ENCODE data around the gene SMC6.
A peak's percentile ranks its signal among the peaks of the same experiment; 100 is the strongest.

The SMC6 gene

GRCh38 chr2:17795309-17795708, 41.7 kb upstream of the SMC6 start:
- H3K4me3 ChIP-seq (ENCODE audit: control insufficient read depth, low read depth, low read length) = no peak overlapping the region
- DNase-seq (ENCODE audit: low read depth) = no peak
- TF ChIP-seq CTCF (IDR thresholded peaks at IDR 0.05; ENCODE audit: control insufficient read depth, insufficient read depth, low read depth, low read length, missing control alignments) = no peak

- TF ChIP-seq CTCF (IDR thresholded peaks at IDR 0.05; ENCODE audit: control insufficient read depth, insufficient read depth, low read depth, low read length, missing control alignments) = no peak
- no peak for DNase-seq (ENCODE audit: low read depth)
- no peak overlapping the region for H3K4me3 ChIP-seq (ENCODE audit: control insufficient read depth, low read depth, low read length)
These were observed 40.3 kb upstream of the SMC6 start for GRCh38 chr2:17793803-17794354.

GRCh38 chr2:17793296-17793695, 39.7 kb upstream of the SMC6 start:
- H3K4me3 ChIP-seq (ENCODE audit: control insufficient read depth, low read depth, low read length) = no peak overlapping the region
- no peak for DNase-seq (ENCODE audit: low read depth)
- no peak for TF ChIP-seq CTCF (IDR thresholded peaks at IDR 0.05; ENCODE audit: control insufficient read depth, insufficient read depth, low read depth, low read length, missing control alignments)

- no peak overlapping the region for H3K4me3 ChIP-seq (ENCODE audit: control insufficient read depth, low read depth, low read length)
- no peak for DNase-seq (ENCODE audit: low read depth)
- no peak for TF ChIP-seq CTCF (IDR thresholded peaks at IDR 0.05; ENCODE audit: control insufficient read depth, insufficient read depth, low read depth, low read length, missing control alignments)
These were observed 38.9 kb upstream of the SMC6 start for GRCh38 chr2:17792515-17792914.

GRCh38 chr2:17791817-17792130, 38.2 kb upstream of the SMC6 start:
- H3K4me3 ChIP-seq (ENCODE audit: control insufficient read depth, low read depth, low read length) = no peak overlapping the region
- TF ChIP-seq CTCF (IDR thresholded peaks at IDR 0.05; ENCODE audit: control insufficient read depth, insufficient read depth, low read depth, low read length, missing control alignments) = no peak
- no peak for DNase-seq (ENCODE audit: low read depth)

- no peak overlapping the region for H3K4me3 ChIP-seq (ENCODE audit: control insufficient read depth, low read depth, low read length)
- peak; percentile 78 for DNase-seq (ENCODE audit: low read depth)
- no peak for TF ChIP-seq CTCF (IDR thresholded peaks at IDR 0.05; ENCODE audit: control insufficient read depth, insufficient read depth, low read depth, low read length, missing control alignments)
These were observed 37.7 kb upstream of the SMC6 start for GRCh38 chr2:17791121-17791816.
